HepG2 (cell line): ENCODE data around the gene MCC. TPM values are rescaled to one million over a fixed set of nuclear protein-coding genes. Genes with fewer than 3 reads are reported as not detected.

Experiments used
- ATAC-seq: fragments of 200-7000 bp; cut with Tn5 transposase; 3 replicates; pipeline ENCODE4 v1.9.1; 2020; ENCODE audit warnings: mild to moderate bottlenecking, moderate library complexity
- BruUV-seq: library from RNA; stranded (reverse); fragments of 400-500 nt; replicated peaks from 2 replicates; lab custom pipeline; 2021; lab: Mats Ljungman, UMichigan
- CTCF ChIA-PET: fragments of 300-600 bp; formaldehyde crosslinking; extraction: SDS; loops from one replicate; lab custom pipeline; 2021; ENCODE audit warnings: low total read pairs, inconsistent platforms, low intra/inter-chr PET ratio; lab: Yijun Ruan, JAX
- POLR2A ChIA-PET: fragments of 350-600 bp; sonication (Branson Sonifier 250); formaldehyde crosslinking; loops from one replicate; lab custom pipeline; 2020; ENCODE audit warnings: antibody characterized with exemption, inconsistent platforms; lab: Yijun Ruan, JAX
- DNase-seq: peaks from one replicate; pipeline ENCODE4 v3.0.0-alpha.2; 2015; ENCODE audit warnings: low spot score
- FAIRE-seq: peaks from 3 replicates; lab custom pipeline; 2011; peaks lifted over from hg19 to GRCh38; lab: Jason Lieb, UNC
- H2AFZ ChIP-seq: one replicate; pipeline ENCODE4 v1.6.1; 2011; ENCODE audit warnings: low read length, inconsistent platforms
- H3K27ac ChIP-seq: fragments of 300-600 bp; 3 replicates; pipeline ENCODE4 v1.8.0; 2011; ENCODE audit warnings: mixed run types, mild to moderate bottlenecking, mixed read lengths, low read length, inconsistent platforms; ENCODE audit not compliant: insufficient read depth; ENCODE audit errors: extremely low read length
- H3K27me3 ChIP-seq, 2 experiments: fragments of 200-600 bp in 1 of 2; 2 replicates in 1 of 2; 3 replicates in 1 of 2; pipeline versions ENCODE4 v1.6.0 to v1.8.0; 2011; ENCODE audit warnings: low read length in 2 of 2, mild to moderate bottlenecking in 2 of 2, moderate library complexity in 2 of 2, inconsistent platforms in 1 of 2; ENCODE audit not compliant: insufficient read depth in 2 of 2, control insufficient read depth in 1 of 2
- H3K36me3 ChIP-seq, 2 experiments: fragments of 200-600 bp in 1 of 2; replicated peaks in 1 of 2; 2 replicates in 1 of 2; 3 replicates in 1 of 2; pipeline versions ENCODE4 v1.5.1 to v1.8.0; 2011; ENCODE audit warnings: low read length in 2 of 2, inconsistent platforms in 1 of 2; ENCODE audit not compliant: insufficient read depth in 2 of 2, control insufficient read depth in 1 of 2
- H3K4me1 ChIP-seq: 2 replicates; pipeline ENCODE4 v1.5.1; 2012; ENCODE audit warnings: low read length, inconsistent platforms; ENCODE audit not compliant: insufficient read depth
- H3K4me2 ChIP-seq: 2 replicates; pipeline ENCODE4 v1.6.0; 2011; ENCODE audit warnings: low read depth, low read length, inconsistent platforms
- H3K4me3 ChIP-seq, 3 experiments: fragments of 200-600 bp in 1 of 3; sonication (generic), shearing (Covaris generic) in 1 of 3; replicated peaks in 1 of 3; 2 replicates each; pipeline ENCODE4 v1.5.1; 2011 to 2016; ENCODE audit warnings: low read length in 3 of 3, inconsistent platforms in 2 of 3, low read depth in 2 of 3, mild to moderate bottlenecking in 2 of 3, control low read depth in 1 of 3, mixed read lengths in 1 of 3; ENCODE audit not compliant: insufficient read depth in 1 of 3
- H3K79me2 ChIP-seq: one replicate; pipeline ENCODE4 v1.6.1; 2011; ENCODE audit warnings: low read length, inconsistent platforms; ENCODE audit not compliant: insufficient read depth
- H3K9ac ChIP-seq: 2 replicates; pipeline ENCODE4 v1.6.0; 2011; ENCODE audit warnings: mild to moderate bottlenecking, low read depth, low read length, inconsistent platforms; ENCODE audit not compliant: insufficient read depth
- H3K9me3 ChIP-seq: 2 replicates; pipeline ENCODE4 v1.5.1; 2012; ENCODE audit warnings: mild to moderate bottlenecking, low read length
- H4K20me1 ChIP-seq: 2 replicates; pipeline ENCODE4 v1.6.0; 2011; ENCODE audit warnings: inconsistent platforms, mild to moderate bottlenecking, low read length, moderate library complexity; ENCODE audit not compliant: insufficient read depth
- ADNP ChIP-seq: sonication (generic); formaldehyde crosslinking; IDR thresholded peaks from 2 replicates; pipeline ENCODE4 v1.4.0; 2020; ENCODE audit warnings: missing genetic modification reagents
- BRCA1 ChIP-seq: sonication (generic); formaldehyde crosslinking; IDR thresholded peaks from 2 replicates; pipeline ENCODE4 v1.4.0; 2020; ENCODE audit warnings: missing genetic modification reagents
- HCFC1 ChIP-seq: fragments of 150-350 bp; IDR thresholded peaks from 2 replicates; pipeline ENCODE4 v1.6.1; 2014; ENCODE audit warnings: low read depth, low read length
- KAT8 ChIP-seq: IDR thresholded peaks from 2 replicates; pipeline ENCODE4 v1.6.1; 2016; ENCODE audit warnings: missing genetic modification reagents, missing compliant biosample characterization
- MAFF ChIP-seq: IDR thresholded peaks from 2 replicates; pipeline ENCODE4 v1.6.1; 2011; ENCODE audit warnings: low read depth, low read length, improper control_type of control experiment
- MAFK ChIP-seq, 2 experiments: IDR thresholded peaks in 1 of 2; conservative IDR thresholded peaks in 1 of 2; 2 replicates each; pipeline ENCODE4 v1.6.1; 2011; ENCODE audit warnings: improper control_type of control experiment in 2 of 2, low read length in 2 of 2
- SNRNP70 ChIP-seq: fragments of 200-400 bp; formaldehyde crosslinking; IDR thresholded peaks from 2 replicates; pipeline ENCODE4 v1.6.1; 2017; ENCODE audit warnings: mild to moderate bottlenecking, low read depth, low read length, moderate library complexity
- THAP11 ChIP-seq: IDR thresholded peaks from 2 replicates; pipeline ENCODE4 v1.6.1; 2016; ENCODE audit warnings: missing biosample characterization, missing genetic modification reagents
- ZNF10 ChIP-seq: sonication (generic); formaldehyde crosslinking; IDR thresholded peaks from 2 replicates; pipeline ENCODE4 v1.4.0; 2020; ENCODE audit warnings: mild to moderate bottlenecking, low read depth, missing genetic modification reagents, borderline replicate concordance
- ZNF451 ChIP-seq: sonication (generic); formaldehyde crosslinking; IDR thresholded peaks from 2 replicates; pipeline ENCODE4 v1.5.0; 2020; ENCODE audit warnings: mild to moderate bottlenecking, missing genetic modification reagents
- WGBS: methylation state at CpG from one replicate; pipeline ENCODE4 v1.1.6; 2017; ENCODE audit warnings: low lambda C conversion rate; 5-methylcytosine and 5-hydroxymethylcytosine counted together
- in situ Hi-C: cut with HindIII; loops from 2 replicates; pipeline ENCODE4 v1.10.0; 2017; ENCODE audit warnings: low pct_unique_long_range_greater_than_20kb; ENCODE audit not compliant: extremely low pct_ligation_motif_present
- intact Hi-C: fragments of 100-400 bp; cut with micrococcal nuclease; formaldehyde crosslinking; loops from one replicate; pipeline ENCODE4 v1.10.0; 2022; ENCODE audit not compliant: unreplicated experiment
- polyA plus RNA-seq, 8 experiments: library from polyadenylated mRNA; depleted of rRNA in 3 of 8; stranded (reverse) in 7 of 8; unstranded in 1 of 8; fragments of >200 nt; fragmentation: Illumina TruSeq in 4 of 8; extraction: Trizol in 4 of 8; gene quantifications; 2 replicates each; pipeline versions ENCODE4 v1.2.1 to v1.2.3, GENCODE V29; 2011 to 2016; ENCODE audit warnings: low read depth in 4 of 8, missing spikeins in 1 of 8, mixed read lengths in 1 of 8; ENCODE audit not compliant: insufficient read depth in 1 of 8
- total RNA-seq, 5 experiments: library from RNA; depleted of rRNA; stranded (reverse); fragments of >200 nt; fragmentation: Illumina TruSeq; extraction: Trizol; gene quantifications; 2 replicates each; pipeline ENCODE4 v1.2.3, GENCODE V29; 2016; ENCODE audit warnings: low read depth in 1 of 5
- TF ChIP-seq, protein P1 (sequence below): sonication (generic); formaldehyde crosslinking; IDR thresholded peaks from 2 replicates; pipeline ENCODE4 v1.8.0; 2022; ENCODE audit warnings: mild to moderate bottlenecking, missing genetic modification reagents, moderate library complexity
- TF ChIP-seq, protein P2 (sequence below): sonication (generic); formaldehyde crosslinking; IDR thresholded peaks from 2 replicates; pipeline ENCODE4 v1.9.0; 2021; ENCODE audit warnings: missing genetic modification reagents, mild to moderate bottlenecking, borderline replicate concordance
- TF ChIP-seq, protein P3 (sequence below): sonication (generic); formaldehyde crosslinking; IDR thresholded peaks from 2 replicates; pipeline ENCODE4 v1.5.0; 2020; ENCODE audit warnings: missing genetic modification reagents
- TF ChIP-seq, protein P4 (sequence below): sonication (generic); formaldehyde crosslinking; IDR thresholded peaks from 2 replicates; pipeline ENCODE4 v1.8.0; 2022; ENCODE audit warnings: missing genetic modification reagents, mild to moderate bottlenecking, borderline replicate concordance

Gene MCC
- total and polyA plus RNA-seq, 2 of the 13 experiments (the other 11 are each of a cell fraction or from before 2014, with no cell fraction given), result 0.55 to 2.4 TPM

DNA sequence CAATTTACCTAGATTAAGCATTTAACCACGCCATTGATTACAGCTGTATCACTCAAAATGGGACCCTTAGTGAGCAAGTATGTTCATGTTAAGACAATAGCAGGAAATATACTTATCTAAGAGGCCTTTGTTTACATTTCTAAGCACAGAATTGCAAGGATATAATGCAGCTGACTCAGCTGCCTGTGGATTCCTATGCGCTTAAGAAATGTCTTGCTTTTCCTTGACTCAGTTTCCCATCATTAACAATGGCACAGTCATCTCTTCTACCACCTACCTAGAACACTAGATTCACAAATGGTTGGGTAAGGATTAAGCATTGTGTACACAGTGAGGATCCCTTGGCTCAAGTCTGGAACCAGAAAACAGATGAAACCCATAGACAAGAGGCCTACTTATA is 217.2 kb downstream of the MCC start:
- H3K36me3 ChIP-seq, result no peaks in the 10 kb centered on the region
- H3K27ac ChIP-seq, result no peak overlapping the region
- DNase-seq (no peak), ATAC-seq (no peak), FAIRE-seq (no peak)
- TF ChIP-seq SNRNP70 (no peak), ZNF451 (CRISPR knock-in tag) (no peak), ADNP (CRISPR knock-in tag) (no peak), BRCA1 (CRISPR knock-in tag) (no peak), KAT8 (CRISPR knock-in tag) (no peak), MAFF (peak; percentile 45), HCFC1 (no peak), ZNF10 (CRISPR knock-in tag) (no peak), MAFK (conservative IDR thresholded peaks at IDR 0.05 in 1 of 2, IDR thresholded peaks at IDR 0.05 in 1 of 2; ENCODE audit: low read length in 2 of 2) (0 out of 4 replicates have a peak, but pooled peaks of 1 of the 2 experiments have one; percentile 29), THAP11 (CRISPR knock-in tag) (no peak)
- TF ChIP-seq, protein P1, sequence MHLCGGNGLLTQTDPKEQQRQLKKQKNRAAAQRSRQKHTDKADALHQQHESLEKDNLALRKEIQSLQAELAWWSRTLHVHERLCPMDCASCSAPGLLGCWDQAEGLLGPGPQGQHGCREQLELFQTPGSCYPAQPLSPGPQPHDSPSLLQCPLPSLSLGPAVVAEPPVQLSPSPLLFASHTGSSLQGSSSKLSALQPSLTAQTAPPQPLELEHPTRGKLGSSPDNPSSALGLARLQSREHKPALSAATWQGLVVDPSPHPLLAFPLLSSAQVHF (CRISPR knock-in tag), result no peak
- TF ChIP-seq, protein P2, sequence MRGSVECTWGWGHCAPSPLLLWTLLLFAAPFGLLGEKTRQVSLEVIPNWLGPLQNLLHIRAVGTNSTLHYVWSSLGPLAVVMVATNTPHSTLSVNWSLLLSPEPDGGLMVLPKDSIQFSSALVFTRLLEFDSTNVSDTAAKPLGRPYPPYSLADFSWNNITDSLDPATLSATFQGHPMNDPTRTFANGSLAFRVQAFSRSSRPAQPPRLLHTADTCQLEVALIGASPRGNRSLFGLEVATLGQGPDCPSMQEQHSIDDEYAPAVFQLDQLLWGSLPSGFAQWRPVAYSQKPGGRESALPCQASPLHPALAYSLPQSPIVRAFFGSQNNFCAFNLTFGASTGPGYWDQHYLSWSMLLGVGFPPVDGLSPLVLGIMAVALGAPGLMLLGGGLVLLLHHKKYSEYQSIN, result no peak
- TF ChIP-seq, protein P3, sequence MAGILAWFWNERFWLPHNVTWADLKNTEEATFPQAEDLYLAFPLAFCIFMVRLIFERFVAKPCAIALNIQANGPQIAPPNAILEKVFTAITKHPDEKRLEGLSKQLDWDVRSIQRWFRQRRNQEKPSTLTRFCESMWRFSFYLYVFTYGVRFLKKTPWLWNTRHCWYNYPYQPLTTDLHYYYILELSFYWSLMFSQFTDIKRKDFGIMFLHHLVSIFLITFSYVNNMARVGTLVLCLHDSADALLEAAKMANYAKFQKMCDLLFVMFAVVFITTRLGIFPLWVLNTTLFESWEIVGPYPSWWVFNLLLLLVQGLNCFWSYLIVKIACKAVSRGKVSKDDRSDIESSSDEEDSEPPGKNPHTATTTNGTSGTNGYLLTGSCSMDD, result no peak
- TF ChIP-seq, protein P4, sequence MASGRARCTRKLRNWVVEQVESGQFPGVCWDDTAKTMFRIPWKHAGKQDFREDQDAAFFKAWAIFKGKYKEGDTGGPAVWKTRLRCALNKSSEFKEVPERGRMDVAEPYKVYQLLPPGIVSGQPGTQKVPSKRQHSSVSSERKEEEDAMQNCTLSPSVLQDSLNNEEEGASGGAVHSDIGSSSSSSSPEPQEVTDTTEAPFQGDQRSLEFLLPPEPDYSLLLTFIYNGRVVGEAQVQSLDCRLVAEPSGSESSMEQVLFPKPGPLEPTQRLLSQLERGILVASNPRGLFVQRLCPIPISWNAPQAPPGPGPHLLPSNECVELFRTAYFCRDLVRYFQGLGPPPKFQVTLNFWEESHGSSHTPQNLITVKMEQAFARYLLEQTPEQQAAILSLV (CRISPR knock-in tag), result no peak
- no peak overlapping the region for H3K4me2 ChIP-seq
- CTCF ChIA-PET, result no interaction called here
- H3K4me1 ChIP-seq, result no peaks in the 10 kb centered on the region
- no peaks in the 10 kb centered on the region for H4K20me1 ChIP-seq
- POLR2A ChIA-PET, result no interaction called here
- no peaks in the 10 kb centered on the region for H3K27me3 ChIP-seq
- no peaks in the 10 kb centered on the region for H3K79me2 ChIP-seq
- in situ Hi-C loops (no loop called here), intact Hi-C loops (no loop called here)
- no peaks in the 10 kb centered on the region for H3K9me3 ChIP-seq
- WGBS, result 23% methylated on average over 2 of the region's 2 CpGs
- no peak overlapping the region for H3K4me3 ChIP-seq
- BruUV-seq, result no TSS peak
- H2AFZ ChIP-seq, result no peak overlapping the region
- H3K9ac ChIP-seq, result no peak overlapping the region
